Activated CD8-positive, alpha-beta memory T cell treated with anti-CD3 and anti-CD28 coated beads, Interleukin-2, amount 50 U/mL, for 4 hours (primary cell): ENCODE results near the gene GRIP2.
A peak's percentile ranks its signal among the peaks of the same experiment; 100 is the strongest.

Experiments used
- DNase-seq: peaks from one replicate; pipeline ENCODE4 v3.0.0-alpha.2; 2020

GRIP2 gene

DNA sequence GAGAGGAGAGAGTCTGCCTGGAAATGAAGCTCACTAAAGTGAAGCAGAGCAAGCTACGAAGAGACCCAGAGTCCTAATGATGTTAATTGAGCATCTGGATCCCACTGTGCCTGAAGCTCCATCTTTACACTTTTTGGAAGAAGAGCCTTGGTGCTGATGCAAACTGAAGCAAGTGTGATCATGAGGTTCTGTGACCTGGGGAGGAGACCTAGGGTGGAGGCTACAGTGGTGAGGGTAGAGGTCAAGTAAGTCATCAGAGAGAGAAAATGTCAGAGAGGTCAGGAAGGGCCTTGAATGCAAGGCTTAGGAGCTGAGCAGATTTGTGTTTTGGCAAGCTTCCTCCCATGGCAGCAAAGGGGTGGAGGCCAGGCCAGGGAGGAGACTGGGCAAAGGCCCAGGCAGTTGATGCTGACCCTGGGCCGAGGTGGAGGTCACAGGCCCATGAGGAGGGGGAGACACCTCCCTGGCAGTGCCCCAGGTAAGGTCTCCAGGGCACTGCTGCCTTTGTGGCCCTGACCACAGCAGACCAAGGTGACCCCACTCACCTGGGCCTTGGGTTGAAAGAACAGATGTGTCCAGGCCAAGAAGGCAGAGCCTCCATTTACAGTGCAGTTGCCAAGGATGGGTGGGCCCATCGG is 1.6 kb downstream of the GRIP2 start:
- DNase-seq: no peak

DNA sequence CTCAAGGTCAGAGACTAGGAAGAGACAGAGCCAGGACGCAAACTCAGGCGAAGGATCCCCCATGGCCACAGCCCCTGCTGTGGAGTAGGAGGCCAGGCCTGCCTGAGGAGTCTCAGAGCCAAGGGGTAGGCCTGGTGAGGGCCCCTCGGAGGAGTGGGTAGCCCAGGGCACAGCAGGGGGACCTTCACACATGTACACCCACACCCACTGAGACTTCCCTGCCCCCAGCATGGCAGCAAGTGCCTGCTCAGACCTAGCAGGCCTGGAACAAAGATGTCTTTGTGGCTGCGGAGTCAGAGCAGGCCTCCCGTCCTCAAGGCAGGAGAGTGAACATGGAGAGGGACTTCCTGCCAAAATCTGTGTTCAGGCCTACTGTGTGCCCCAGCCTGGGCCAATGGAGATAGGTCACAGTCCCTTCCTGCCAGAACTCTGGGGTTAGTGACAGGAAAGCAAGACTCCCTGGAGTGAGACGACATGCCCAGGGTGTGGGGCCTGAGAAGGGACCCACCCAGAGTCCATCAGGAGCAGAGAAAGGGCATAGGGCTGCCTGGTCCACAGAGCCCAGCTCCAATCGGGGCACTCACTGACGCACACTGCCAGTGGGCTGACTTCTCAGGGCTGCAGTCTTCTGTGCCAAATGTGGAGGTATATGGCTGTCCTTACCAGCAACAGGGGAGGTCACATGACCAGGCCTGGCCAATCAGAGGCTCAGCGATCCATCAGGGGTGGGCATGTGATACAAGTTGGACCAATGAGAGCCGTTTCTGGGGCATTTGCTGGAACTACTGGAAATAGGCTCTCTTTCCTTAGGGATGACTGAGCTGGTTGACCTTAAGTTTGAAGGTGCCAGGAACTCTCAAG is 2.3 kb downstream of the GRIP2 start:
- DNase-seq: no peak

DNA sequence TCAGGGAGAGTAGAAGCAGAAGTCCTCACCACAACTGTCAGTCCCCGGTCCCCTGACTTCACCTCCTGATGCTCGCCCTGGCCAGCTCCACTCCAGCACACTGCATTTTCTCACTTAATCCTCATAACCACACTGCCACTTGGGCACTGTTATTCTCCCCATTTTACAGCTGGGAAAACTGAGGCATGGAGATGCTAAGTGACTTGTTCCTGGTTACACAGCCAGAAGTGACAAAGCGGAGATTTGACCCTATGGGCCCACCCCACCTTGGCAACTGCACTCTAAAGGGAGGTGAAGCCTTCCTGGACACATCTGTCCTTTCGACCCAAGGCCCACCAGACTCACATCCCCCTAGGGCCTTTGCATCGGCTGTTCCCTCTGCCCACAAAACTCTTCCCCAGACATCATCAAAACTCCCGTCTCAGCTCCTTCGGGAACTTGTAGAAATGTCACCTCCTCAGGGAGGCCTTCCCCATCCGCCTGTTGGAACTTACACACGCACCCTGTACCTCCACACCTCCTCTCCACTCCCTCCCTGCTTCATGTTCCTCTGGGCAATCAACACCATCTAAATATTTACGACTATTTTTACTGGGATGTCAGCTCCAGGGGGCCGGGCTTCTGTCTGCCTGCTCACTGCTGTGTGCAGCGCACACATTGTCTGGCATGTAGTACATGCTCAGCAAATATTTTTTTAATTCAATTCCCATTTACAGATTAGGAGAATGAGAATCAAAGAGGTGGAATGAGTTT is 3.1 kb downstream of the GRIP2 start:
- DNase-seq: no peak

DNA sequence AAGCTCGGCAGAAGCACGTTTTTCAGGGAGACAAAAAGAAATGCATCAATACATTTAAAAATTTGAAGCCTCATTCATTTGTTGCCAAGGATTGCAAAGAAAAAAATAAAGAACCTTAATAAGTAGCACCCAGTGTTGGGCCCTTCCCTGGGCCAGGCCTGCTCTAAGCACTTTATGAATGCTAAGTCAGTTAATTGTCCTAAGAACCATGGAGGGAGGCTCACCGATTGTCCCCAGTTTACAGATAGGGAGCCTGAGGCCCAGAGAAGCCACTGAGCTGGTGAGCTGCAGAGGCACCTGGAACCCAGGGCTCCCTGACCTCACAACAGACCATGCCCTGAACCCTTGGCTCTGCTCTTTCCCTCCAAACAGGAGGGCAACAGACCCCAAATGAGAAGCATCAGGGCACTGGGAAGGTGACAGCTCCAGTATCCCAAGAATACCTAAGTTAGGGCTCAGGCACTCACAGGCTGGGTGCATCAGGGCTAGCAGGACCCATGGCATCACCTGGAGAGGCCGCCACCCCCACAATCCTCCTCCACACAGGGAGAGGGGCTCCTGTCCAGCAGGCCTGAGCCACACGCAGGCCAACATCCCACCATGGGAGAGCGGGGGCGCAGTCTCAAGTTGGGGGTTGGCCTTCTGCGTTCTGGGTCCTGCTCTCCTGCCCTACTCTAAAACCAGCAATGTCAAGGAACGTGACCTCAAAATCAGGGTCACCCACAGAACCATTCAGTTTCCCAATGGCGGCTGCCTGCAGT is 3.9 kb downstream of the GRIP2 start:
- no peak for DNase-seq

DNA sequence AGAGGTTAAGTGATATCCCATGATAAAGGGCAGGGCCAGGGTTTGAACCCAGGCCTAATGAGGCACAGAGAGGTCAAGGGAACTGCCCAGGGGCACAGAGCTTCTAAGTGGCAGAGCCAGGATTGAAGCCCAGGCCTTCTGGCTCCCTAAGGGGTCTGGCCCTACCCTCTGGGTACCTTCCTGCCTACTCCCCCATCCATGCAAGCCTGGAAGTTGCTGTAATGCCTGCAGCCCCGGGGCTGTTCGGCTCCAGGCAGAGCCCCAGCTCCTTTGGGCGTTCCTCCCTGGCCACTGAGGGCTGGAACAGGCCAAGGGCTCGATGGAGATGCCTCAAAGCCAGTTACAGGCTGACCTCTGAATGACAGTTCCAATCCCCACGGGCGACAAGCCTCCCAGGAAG is 4.5 kb downstream of the GRIP2 start:
- no peak for DNase-seq

DNA sequence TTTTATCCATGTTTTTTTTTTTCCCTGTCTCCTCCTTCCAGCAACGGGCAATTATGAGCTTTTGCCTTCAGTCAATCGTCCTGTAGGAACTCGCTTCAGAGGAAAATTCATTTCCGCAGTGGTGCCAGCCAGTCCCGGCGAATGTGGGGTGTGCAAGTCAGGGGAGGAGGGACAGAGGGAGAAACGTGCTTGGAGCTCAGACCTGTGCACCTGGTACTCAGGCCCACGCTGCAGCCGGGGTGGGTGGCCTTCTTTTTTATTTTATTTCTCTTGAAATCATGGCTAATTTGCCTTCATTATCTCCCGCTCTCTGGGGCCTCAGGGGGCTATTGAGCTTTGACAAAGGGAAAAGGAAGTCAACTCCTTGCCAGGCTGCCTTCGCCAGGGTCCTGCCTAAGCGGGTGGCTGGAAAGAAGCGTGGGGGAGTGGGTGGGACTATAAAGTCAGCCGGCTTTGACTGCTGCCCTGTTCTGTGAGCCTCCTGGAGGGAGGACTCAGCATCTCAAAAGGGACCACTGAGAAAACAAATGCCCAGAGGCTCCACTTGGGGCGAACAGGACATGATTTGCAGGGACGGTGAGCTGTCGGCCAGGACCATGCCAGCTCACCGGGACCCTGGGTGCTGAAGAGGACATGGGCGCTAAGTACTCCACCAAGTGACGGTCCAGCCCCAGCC is 5.5 kb downstream of the GRIP2 start:
- DNase-seq: no peak

DNA sequence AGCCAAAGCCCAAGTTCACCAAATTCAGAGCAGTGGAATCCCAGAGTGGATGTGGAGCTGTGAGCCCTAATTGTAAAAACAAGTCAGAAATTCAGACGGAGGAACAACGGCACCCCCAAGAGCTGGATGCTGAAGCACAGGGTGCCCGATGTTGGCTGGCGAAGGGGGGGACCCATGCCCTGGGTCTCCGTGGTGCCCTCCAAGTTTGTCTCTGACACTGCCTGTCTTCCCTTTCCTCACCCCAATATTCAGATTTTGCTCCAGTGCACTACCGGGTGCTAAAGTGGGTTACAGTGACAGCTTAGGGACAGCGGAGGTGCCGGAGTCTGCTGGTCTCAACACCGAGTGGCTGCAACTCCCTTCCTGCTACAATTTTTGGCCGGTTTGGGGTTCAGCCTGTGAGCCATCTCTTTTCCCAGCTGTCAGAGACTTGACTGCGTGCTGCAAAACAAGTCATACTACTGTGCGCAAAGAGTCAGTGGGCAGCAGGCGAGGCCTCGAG is 6.6 kb downstream of the GRIP2 start:
- no peak for DNase-seq

DNA sequence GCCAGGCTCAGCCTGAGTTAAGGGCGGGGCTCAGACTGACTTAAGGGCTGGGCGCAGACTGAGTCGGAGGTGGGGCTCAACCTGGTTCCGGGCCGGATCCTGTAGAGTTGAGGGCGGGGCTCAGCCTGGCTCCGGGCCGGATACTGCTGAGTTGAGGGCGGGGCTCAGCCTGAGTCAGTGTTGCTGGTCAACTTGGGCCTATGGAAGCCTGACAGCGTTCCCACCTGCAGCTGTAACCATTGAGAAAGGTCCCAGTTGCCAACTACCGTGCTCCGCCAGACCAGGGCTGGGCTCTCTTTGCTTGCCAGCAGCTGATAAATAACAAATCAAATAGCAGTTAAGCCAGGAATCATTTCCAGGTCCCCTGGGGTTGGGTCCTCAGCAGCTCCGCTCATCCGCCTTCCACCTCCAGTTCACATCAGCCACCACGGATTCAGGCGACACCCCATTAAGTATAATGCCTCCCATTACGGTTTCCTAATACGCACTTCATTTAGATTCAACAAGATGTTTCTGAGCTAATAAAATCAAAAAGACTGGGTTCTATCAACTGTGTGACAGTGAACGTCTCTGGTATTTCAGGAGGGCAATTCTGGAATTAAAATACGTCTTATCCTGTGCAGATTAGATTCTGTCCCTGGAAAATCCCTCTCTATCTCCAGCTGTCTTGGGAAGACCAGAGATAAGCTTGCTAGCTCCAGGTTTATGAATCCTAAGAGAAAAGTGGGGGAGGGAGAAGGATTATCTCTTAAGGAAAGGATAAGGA is 7.3 kb downstream of the GRIP2 start:
- DNase-seq: no peak

DNA sequence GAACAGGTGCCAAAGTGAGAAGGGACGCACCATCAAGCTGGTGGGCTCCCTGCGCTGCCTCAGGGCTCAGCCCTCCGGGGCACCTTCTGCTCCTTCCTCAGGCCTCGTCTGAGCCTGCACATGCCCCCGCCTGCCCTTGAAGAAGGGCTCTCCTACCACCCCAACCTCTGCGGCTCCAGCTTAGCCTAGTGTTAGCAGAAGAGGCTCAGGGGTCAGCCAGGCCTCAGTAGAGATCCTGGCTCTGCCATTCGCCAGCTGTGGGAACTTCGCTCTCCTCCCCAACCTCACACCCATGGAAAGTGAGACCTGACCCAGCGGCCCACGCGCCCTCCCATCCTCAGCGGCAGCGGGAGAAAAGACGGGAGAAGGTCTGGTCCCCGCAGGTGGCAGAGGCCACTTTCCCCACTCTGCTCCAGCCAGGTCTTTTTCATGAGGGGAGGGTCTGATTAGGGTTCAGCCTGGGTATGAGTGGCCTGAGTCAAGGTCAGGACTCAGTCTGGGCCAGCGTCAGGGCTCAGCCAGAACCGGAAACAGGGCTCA is 8.2 kb downstream of the GRIP2 start:
- DNase-seq: no peak

DNA sequence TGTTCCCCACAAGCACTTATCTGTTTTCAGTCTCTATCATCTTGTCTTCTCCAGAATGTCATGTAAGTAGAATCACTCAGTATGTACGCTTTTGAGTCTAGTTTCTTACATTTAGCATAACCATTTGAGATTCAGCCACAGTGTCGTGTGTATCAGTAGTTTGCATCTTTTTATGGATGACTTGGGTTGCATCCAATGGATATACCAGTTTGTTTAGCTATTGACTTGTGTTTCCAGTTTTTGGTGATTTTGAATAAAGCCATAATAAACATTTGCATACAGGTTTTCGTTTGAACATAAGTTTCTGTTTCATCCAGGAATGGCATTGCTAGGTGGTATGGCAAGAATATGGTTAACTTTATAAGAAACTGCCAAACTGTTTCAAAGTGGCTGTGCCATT is 12.1 kb downstream of the GRIP2 start:
- no peak for DNase-seq

DNA sequence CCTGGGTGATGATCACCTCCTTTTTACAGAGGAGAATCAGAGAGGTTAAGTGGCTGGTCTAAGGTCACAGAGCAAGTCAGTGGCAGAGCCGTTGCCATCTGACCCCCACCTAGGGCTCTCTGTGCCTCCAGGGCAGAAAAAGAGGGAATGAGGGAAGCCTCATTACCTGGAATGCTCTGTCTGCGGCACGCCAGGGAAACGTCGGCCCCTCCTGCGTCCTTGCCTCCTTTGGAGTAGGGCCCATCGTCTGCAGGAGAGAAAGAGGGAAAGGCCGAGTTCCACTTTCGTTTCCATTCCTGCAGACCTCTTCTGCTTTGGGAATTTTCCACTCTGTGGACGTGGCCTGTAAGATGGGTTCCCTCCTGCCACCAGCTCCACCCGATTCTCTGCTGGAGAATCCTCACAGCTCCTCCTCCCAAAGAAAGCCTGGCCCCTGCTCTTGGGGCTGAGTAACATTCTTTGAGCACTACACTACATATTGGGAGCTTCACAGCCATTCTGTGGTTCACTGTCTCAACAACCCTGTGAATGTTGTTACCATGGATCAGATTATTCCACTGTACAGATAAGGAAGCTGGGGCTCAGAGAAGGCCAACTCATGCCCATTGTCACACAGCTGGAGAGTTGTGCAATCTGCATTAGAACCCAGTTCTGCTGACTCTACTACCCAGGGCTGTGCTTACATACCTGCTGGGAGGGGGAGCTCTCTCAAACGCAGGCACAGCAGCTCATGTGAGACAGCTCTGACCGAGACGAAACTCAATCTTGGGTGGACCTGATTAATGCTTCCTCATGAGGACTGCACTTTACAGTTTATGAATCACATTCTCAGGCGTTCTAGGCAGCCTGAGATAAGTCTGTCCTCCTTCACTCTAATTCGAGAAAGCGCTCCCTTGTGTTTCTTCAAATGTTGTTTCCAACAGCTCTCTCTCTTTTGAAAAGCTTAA is 14.2 kb downstream of the GRIP2 start:
- DNase-seq: no peak

DNA sequence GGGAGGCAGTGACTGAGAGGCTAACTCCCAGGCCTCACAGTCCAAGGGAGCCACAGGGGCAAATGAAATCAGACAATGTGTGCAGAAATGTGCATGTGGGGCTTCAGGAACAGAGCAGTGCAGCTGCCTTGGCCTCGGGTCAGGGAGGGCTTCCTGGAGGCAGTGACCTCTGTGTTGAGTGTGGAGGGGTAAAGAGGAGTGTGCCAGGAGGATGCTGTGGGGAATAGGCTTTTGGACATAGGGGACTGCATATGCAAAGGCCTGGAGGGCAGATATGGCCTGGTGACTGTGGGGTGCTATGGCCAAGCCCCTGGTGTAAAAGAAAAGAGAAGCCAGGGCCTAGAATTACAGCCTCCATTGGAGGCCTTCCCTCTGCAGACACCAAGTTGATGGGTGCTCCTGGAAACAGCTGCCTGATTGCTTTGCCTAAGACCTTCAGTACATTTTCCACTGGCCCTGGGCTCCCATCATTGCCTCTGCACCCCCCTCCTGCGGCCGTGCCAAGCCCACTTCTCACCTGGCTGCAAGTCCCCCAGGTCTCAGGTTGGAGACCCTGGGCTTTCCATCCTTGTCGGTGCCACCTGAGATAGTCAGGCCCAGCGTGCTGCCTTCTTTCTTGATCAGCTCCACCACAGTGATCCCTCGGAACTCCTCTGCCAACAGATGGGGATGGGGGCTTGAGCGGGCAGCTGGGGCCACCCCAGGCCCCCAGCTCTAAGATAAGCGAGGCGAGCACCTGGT is 15.1 kb downstream of the GRIP2 start:
- peak; percentile 9 for DNase-seq

DNA sequence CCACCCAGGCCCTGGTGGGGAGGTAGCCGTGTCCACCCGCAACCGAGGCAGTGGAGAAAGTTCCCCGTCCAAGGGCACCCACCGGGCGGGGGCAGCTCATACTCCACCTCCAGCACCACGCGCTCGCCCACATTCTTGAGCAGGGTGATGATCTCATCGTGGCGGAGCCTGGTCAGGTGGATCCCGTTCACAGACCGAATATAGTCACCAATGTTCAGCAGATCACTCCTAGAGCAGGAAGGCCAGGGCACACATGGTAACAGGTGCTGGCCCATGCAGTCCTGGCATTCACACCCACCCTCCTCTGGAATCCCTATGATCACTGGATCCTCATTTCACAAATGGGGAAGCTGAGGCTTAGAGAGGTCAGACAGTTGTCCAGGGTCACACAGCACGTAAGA is 15.8 kb downstream of the GRIP2 start:
- DNase-seq: peak; percentile 12

DNA sequence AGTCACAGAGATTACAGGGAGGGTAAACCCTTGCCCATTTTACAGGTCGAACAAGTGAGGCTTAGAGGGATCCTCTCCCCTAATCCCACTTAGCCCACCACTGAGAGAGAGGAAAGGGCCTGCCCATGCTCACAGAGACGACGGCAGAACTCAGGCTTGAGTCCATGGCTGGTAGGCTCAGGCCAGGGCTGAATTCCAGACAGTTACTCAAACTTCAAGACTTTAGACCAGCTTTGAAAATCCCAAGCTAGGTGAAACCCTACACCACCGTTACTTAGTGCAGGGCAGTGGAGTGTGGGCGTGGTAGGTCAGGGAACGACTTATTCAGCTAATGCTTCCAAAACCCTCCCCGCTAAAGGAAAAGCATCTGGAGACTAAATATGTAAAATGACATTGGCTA is 16.4 kb downstream of the GRIP2 start:
- DNase-seq: no peak

DNA sequence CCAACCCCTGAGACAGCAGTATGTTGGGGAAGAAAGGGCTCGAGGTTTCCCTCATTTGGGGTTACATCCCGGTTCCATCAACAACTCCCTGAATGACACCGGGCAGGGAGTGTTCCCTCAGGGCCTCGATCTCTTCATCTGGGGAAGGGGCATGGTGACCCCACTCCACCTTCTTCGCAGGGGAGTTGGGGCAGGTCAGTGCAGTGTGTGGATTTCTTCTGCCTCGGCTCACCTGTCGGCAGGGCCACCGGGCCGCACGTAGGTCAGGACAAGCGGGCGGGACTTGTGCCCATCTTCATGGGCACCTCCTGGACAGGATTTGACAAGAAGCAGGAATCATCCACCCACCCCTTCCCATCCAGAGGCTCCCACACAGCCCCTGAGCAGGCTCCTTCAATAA is 17.4 kb downstream of the GRIP2 start:
- peak; percentile 12 for DNase-seq

DNA sequence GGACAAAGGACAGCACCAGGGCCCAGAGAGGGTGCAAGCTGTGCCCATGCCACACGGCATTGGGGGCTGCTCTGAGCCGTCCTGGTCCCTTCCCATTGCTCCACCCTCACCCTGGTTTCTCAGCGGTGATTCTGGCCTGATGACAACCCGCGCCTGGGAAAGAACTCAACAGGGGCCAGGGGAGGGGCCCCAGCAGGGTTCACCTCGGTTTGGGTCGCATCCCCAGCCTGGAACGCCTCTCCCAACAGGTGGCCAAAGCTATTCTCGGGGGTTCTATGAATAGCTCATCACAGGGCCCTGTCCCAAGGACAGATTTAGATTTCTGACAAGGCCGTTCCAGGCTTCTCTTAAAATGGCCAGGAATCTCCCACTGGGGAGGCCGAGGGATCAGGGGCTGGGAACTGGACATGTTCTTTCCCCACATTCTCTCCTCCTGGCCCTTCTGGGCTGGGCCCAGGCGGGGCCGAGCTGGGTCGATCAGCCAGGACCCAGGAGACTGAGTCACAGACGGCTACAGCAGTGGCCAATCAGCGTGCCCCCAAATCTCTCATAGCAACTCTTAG is 17.9 kb downstream of the GRIP2 start:
- peak; percentile 6 for DNase-seq

DNA sequence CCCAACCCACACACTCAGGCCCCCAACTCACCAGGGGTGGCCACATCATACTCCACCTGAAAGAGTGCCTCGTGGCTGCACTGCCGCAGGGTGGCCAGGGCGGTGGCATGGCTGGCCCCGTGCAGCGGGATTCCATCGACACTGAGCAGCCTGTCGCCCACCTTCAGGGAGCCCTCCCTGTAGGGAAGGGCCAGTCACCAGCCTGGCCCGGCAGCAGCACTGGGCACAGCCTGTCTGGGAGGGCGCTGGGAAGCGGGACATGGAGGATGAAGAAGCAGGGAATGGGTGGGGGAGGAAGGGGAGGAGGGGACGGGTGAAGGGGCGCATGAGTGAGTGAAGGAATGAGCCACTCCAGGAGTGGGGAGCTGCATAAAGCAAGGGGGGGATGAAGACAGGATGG is 18.5 kb downstream of the GRIP2 start:
- no peak for DNase-seq

DNA sequence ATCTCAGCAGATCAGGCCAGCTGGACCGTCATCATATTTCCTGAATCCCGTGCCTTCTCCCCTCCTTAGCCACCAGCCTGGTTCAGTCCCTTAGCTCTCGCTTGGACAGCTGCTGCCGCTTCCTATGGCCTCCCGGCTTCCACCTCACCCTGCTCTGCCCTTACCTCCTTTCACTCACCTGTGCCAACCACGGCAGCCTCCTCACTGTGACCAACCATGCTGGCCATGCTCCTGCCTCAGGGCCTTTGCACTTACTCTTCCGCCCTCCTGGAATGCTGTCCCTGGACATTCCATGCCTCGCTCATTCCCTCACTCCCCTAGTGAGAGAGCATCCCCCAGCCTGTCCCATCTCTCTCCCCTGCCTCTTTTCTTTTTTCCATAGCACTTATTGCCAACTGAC is 19.2 kb downstream of the GRIP2 start:
- peak; percentile 5 for DNase-seq

DNA sequence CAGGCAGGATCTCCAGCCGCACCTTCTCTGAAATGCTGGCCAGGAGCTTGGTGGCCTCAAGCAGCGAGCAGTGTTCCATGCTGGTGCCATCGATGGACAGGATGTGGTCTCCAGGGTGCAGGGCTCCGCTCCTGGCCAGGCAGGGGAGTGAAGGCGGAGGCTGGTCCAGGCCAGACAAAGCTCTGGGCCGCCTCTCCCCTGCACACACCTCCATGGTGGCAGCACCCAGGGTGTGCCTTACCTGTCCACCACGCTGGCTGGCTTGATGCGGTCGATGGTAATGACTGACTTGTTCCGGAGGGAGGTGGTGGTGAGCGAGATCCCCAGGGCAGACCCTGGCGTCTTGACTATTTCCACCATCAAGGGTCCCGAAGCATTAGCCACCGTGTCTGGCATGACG is 20.0 kb downstream of the GRIP2 start:
- no peak for DNase-seq
